Measurements from ENCODE around the gene UBAC1.

GRCh38 chr9:135937521-135938489, 23.4 kb downstream of the UBAC1 start:
- TF ChIP-seq, protein P1, sequence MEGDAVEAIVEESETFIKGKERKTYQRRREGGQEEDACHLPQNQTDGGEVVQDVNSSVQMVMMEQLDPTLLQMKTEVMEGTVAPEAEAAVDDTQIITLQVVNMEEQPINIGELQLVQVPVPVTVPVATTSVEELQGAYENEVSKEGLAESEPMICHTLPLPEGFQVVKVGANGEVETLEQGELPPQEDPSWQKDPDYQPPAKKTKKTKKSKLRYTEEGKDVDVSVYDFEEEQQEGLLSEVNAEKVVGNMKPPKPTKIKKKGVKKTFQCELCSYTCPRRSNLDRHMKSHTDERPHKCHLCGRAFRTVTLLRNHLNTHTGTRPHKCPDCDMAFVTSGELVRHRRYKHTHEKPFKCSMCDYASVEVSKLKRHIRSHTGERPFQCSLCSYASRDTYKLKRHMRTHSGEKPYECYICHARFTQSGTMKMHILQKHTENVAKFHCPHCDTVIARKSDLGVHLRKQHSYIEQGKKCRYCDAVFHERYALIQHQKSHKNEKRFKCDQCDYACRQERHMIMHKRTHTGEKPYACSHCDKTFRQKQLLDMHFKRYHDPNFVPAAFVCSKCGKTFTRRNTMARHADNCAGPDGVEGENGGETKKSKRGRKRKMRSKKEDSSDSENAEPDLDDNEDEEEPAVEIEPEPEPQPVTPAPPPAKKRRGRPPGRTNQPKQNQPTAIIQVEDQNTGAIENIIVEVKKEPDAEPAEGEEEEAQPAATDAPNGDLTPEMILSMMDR (IDR thresholded peaks at IDR 0.05; ENCODE audit: poor library complexity, severe bottlenecking), result no peak
- TF ChIP-seq RAD21 (conservative IDR thresholded peaks at IDR 0.05) (no peak), REST (IDR thresholded peaks at IDR 0.05; ENCODE audit: borderline replicate concordance) (no peak), EZH2 (IDR thresholded peaks at IDR 0.05; ENCODE audit: borderline replicate concordance, insufficient read depth, low read length, poor library complexity, severe bottlenecking) (no peak), SMC3 (conservative IDR thresholded peaks at IDR 0.05; ENCODE audit: poor library complexity) (no peak), POLR2AphosphoS5 (IDR thresholded peaks at IDR 0.05) (no peak)
